Right cardiac atrium (tissue), 5 donors: ENCODE measurements around the gene TAAR1. TPM values are rescaled to one million over a fixed set of nuclear protein-coding genes. Genes with fewer than 3 reads are reported as not detected.

Source experiments
- polyA plus RNA-seq: library from polyadenylated mRNA; stranded (reverse); fragments of 200-250 nt; gene quantifications from one replicate; pipeline ENCODE4 v1.2.3, GENCODE V29; 2013
- total RNA-seq, 4 donors: library from RNA; stranded (reverse); fragmentation: NEBNext Ultra II Directional; extraction: Animal tissue kit (Norgen Biotek cat#: 25700); gene quantifications; one replicate each; pipeline ENCODE4 v1.2.1, GENCODE V29; 2021
- donor health status: healthy with polysubstance abuse.
- donor health status: DM: no; HTN: yes; CAD: no.
- donor health status: DM: no; HTN: no; CAD: no.
- donor health status: DM: no; HTN: yes; CAD: no; lungs with severe emphysema.
- donor health status: DM: yes; HTN: yes; CAD: no.

TAAR1 gene
- total and polyA plus RNA-seq, 5 donors: not detected

Other genes starting within 250 kb of the TAAR1 start
- gene STX7, start 146.1 kb downstream of the TAAR1 start, total RNA-seq: 10 to 100 TPM; 45.6 to 69.7 (median 62.3) TPM
- 14.2 TPM for gene STX7, start 146.1 kb downstream of the TAAR1 start, polyA plus RNA-seq
- not detected for gene TAAR9, start 120.9 kb downstream of the TAAR1 start, total RNA-seq
- not detected for gene TAAR9, start 120.9 kb downstream of the TAAR1 start, polyA plus RNA-seq
- not detected for gene TAAR8, start 106.5 kb downstream of the TAAR1 start, total RNA-seq
- not detected for gene TAAR8, start 106.5 kb downstream of the TAAR1 start, polyA plus RNA-seq
- gene TAAR6, start 88.9 kb downstream of the TAAR1 start, total RNA-seq: not detected
- gene TAAR6, start 88.9 kb downstream of the TAAR1 start, polyA plus RNA-seq: not detected
- not detected for gene TAAR5, start 69.4 kb downstream of the TAAR1 start, total RNA-seq
- not detected for gene TAAR5, start 69.4 kb downstream of the TAAR1 start, polyA plus RNA-seq
- not detected for gene TAAR2, start 34.9 kb downstream of the TAAR1 start, total RNA-seq
- not detected for gene TAAR2, start 34.9 kb downstream of the TAAR1 start, polyA plus RNA-seq
- under 1 TPM; 0.23 to 0.80 (median 0.69) TPM for gene VNN1, start 54.9 kb upstream of the TAAR1 start, total RNA-seq
- 0.29 TPM for gene VNN1, start 54.9 kb upstream of the TAAR1 start, polyA plus RNA-seq
- gene VNN2, start 98.7 kb upstream of the TAAR1 start, total RNA-seq: 1 to 10 TPM in 3 of 4 donors, under 1 TPM in 1; 0.71 to 2.7 (median 2.2) TPM
- gene VNN2, start 98.7 kb upstream of the TAAR1 start, polyA plus RNA-seq: 0.59 TPM
- 1 to 10 TPM; 4.5 to 5.9 (median 5.3) TPM for gene SLC18B1, start 139.5 kb upstream of the TAAR1 start, total RNA-seq
- 3.1 TPM for gene SLC18B1, start 139.5 kb upstream of the TAAR1 start, polyA plus RNA-seq
- 100 to 1,000 TPM; 554 to 686 (median 627) TPM for gene RPS12, start 155.4 kb upstream of the TAAR1 start, total RNA-seq
- gene RPS12, start 155.4 kb upstream of the TAAR1 start, polyA plus RNA-seq: 1,063 TPM